ENCODE data around the gene FETUB. TPM values are rescaled to one million over a fixed set of nuclear protein-coding genes. Genes with fewer than 3 reads are reported as not detected.
A peak's percentile ranks its signal among the peaks of the same experiment; 100 is the strongest.

Gene FETUB
- polyA plus RNA-seq: not detected
- long read RNA-seq, donor 1: 0 reads
- long read RNA-seq, donor 2: 0 reads
- long read RNA-seq, donor 3: 0 reads
- long read RNA-seq, donor 4: 0 reads
- long read RNA-seq, donor 5: 0 reads
- long read RNA-seq, donor 6: 0 reads
- long read RNA-seq, donor 7: 0 reads
- long read RNA-seq, donor 8: 0 reads
- long read RNA-seq, donor 9: 0 reads
- long read RNA-seq, donor 10: 0 reads
- long read RNA-seq, donor 11: 0 reads

GRCh38 chr3:186639778-186640472 is at the start of gene FETUB:
FETUB (plus strand) TSS chr3:186640399; CDS start chr3:186640461, 62 bp downstream.
- no peaks in the 10 kb centered on the region for H3K36me3 ChIP-seq (ENCODE audit: control insufficient read depth, insufficient read depth, low read length)
- WGBS (ENCODE audit: insufficient coverage, low lambda C conversion rate): no CpG with 5 or more reads among the region's 1 CpG

GRCh38 chr3:186590580-186591295 is 49.5 kb upstream of the FETUB start:
- H3K36me3 ChIP-seq (ENCODE audit: control insufficient read depth, insufficient read depth, low read length): peaks cover 4% of the 10 kb centered on the region
- DNase-seq: peak in 1 of 2 donors; percentile 81
- no peaks in the 10 kb centered on the region for H3K27me3 ChIP-seq (ENCODE audit: control insufficient read depth, insufficient read depth, low read length)
- no peaks in the 10 kb centered on the region for H3K9me3 ChIP-seq (ENCODE audit: control insufficient read depth, low read depth, low read length)
- peaks cover 56% of the 10 kb centered on the region for H3K4me1 ChIP-seq (ENCODE audit: control insufficient read depth, insufficient read depth, low read length)
- WGBS (ENCODE audit: insufficient coverage, low lambda C conversion rate): 20% methylated on average over 1 of the region's 7 CpGs
- peak overlapping the region; percentile 87 for H3K27ac ChIP-seq (ENCODE audit: low read length)
- no peak overlapping the region for H3K4me3 ChIP-seq (ENCODE audit: low read length)

More at GRCh38 chr3:186639778-186640472, at the start of gene FETUB:
- H3K4me3 ChIP-seq (ENCODE audit: low read length): no peak within 1 kb of the TSS
- no peak for DNase-seq
- no peak within 1 kb of the TSS for H3K27ac ChIP-seq (ENCODE audit: low read length)
- no peaks in the 10 kb centered on the region for H3K4me1 ChIP-seq (ENCODE audit: control insufficient read depth, insufficient read depth, low read length)
- H3K9me3 ChIP-seq (ENCODE audit: control insufficient read depth, low read depth, low read length): no peaks in the 10 kb centered on the region
- no peaks in the 10 kb centered on the region for H3K27me3 ChIP-seq (ENCODE audit: control insufficient read depth, insufficient read depth, low read length)

- H3K9me3 ChIP-seq (ENCODE audit: control insufficient read depth, low read depth, low read length): no peaks in the 10 kb centered on the region
- no CpG with 5 or more reads among the region's 4 CpGs for whole genome bisulfite sequencing (ENCODE audit: insufficient coverage, low lambda C conversion rate)
- H3K4me3 ChIP-seq (ENCODE audit: low read length): no peak overlapping the region
- no peak overlapping the region for H3K27ac ChIP-seq (ENCODE audit: low read length)
- H3K36me3 ChIP-seq (ENCODE audit: control insufficient read depth, insufficient read depth, low read length): no peaks in the 10 kb centered on the region
- no peak for DNase-seq
- peaks cover 56% of the 10 kb centered on the region for H3K4me1 ChIP-seq (ENCODE audit: control insufficient read depth, insufficient read depth, low read length)
- H3K27me3 ChIP-seq (ENCODE audit: control insufficient read depth, insufficient read depth, low read length): no peaks in the 10 kb centered on the region
Observed at GRCh38 chr3:186592682-186593081, 47.5 kb upstream of the FETUB start.

- Histone ChIP-seq H3K36me3 (ENCODE audit: control insufficient read depth, insufficient read depth, low read length) (no peaks in the 10 kb centered on the region), H3K27ac (ENCODE audit: low read length) (peak overlapping the region; percentile 87), H3K4me3 (ENCODE audit: low read length) (no peak overlapping the region), H3K9me3 (ENCODE audit: control insufficient read depth, low read depth, low read length) (no peaks in the 10 kb centered on the region), H3K4me1 (ENCODE audit: control insufficient read depth, insufficient read depth, low read length) (peaks cover 57% of the 10 kb centered on the region), H3K27me3 (ENCODE audit: control insufficient read depth, insufficient read depth, low read length) (no peaks in the 10 kb centered on the region)
- WGBS (ENCODE audit: insufficient coverage, low lambda C conversion rate): no CpG with 5 or more reads among the region's 3 CpGs
- DNase-seq: peak; percentile 82 to 90
Observed at GRCh38 chr3:186593862-186594261, 46.3 kb upstream of the FETUB start.

- H3K9me3 ChIP-seq (ENCODE audit: control insufficient read depth, low read depth, low read length): no peaks in the 10 kb centered on the region
- H3K36me3 ChIP-seq (ENCODE audit: control insufficient read depth, insufficient read depth, low read length): no peaks in the 10 kb centered on the region
- peak in 1 of 2 donors; percentile 41 for DNase-seq
- H3K27ac ChIP-seq (ENCODE audit: low read length): peak overlapping the region; percentile 87
- no peaks in the 10 kb centered on the region for H3K27me3 ChIP-seq (ENCODE audit: control insufficient read depth, insufficient read depth, low read length)
- no peak overlapping the region for H3K4me3 ChIP-seq (ENCODE audit: low read length)
- no CpG with 5 or more reads among the region's 6 CpGs for WGBS (ENCODE audit: insufficient coverage, low lambda C conversion rate)
- peaks cover 57% of the 10 kb centered on the region for H3K4me1 ChIP-seq (ENCODE audit: control insufficient read depth, insufficient read depth, low read length)
Observed at GRCh38 chr3:186594591-186595113, 45.5 kb upstream of the FETUB start.

GRCh38 chr3:186596568-186597287 is 43.5 kb upstream of the FETUB start:
- Histone ChIP-seq H3K4me3 (ENCODE audit: low read length) (no peak overlapping the region), H3K9me3 (ENCODE audit: control insufficient read depth, low read depth, low read length) (no peaks in the 10 kb centered on the region), H3K27ac (ENCODE audit: low read length) (no peak overlapping the region), H3K27me3 (ENCODE audit: control insufficient read depth, insufficient read depth, low read length) (no peaks in the 10 kb centered on the region), H3K4me1 (ENCODE audit: control insufficient read depth, insufficient read depth, low read length) (peaks cover 50% of the 10 kb centered on the region), H3K36me3 (ENCODE audit: control insufficient read depth, insufficient read depth, low read length) (no peaks in the 10 kb centered on the region)
- whole genome bisulfite sequencing (ENCODE audit: insufficient coverage, low lambda C conversion rate): no CpG with 5 or more reads among the region's 17 CpGs
- DNase-seq: no peak

- 80% methylated on average over 1 of the region's 11 CpGs for WGBS (ENCODE audit: insufficient coverage, low lambda C conversion rate)
- peak overlapping the region; percentile 94 for H3K27ac ChIP-seq (ENCODE audit: low read length)
Observed at GRCh38 chr3:186598108-186598784, 42.0 kb upstream of the FETUB start.

GRCh38 chr3:186598794-186599141 is 41.4 kb upstream of the FETUB start:
- H3K27ac ChIP-seq (ENCODE audit: low read length): peak overlapping the region; percentile 94
- H3K27me3 ChIP-seq (ENCODE audit: control insufficient read depth, insufficient read depth, low read length): no peaks in the 10 kb centered on the region
- no peak overlapping the region for H3K4me3 ChIP-seq (ENCODE audit: low read length)
- WGBS (ENCODE audit: insufficient coverage, low lambda C conversion rate): no CpG with 5 or more reads among the region's 4 CpGs
- H3K36me3 ChIP-seq (ENCODE audit: control insufficient read depth, insufficient read depth, low read length): no peaks in the 10 kb centered on the region
- H3K9me3 ChIP-seq (ENCODE audit: control insufficient read depth, low read depth, low read length): no peaks in the 10 kb centered on the region
- peak in 1 of 2 donors; percentile 46 for DNase-seq
- H3K4me1 ChIP-seq (ENCODE audit: control insufficient read depth, insufficient read depth, low read length): peaks cover 44% of the 10 kb centered on the region

More at GRCh38 chr3:186598108-186598784, 42.0 kb upstream of the FETUB start:
- Histone ChIP-seq H3K9me3 (ENCODE audit: control insufficient read depth, low read depth, low read length) (no peaks in the 10 kb centered on the region), H3K4me1 (ENCODE audit: control insufficient read depth, insufficient read depth, low read length) (peaks cover 49% of the 10 kb centered on the region), H3K36me3 (ENCODE audit: control insufficient read depth, insufficient read depth, low read length) (no peaks in the 10 kb centered on the region), H3K27me3 (ENCODE audit: control insufficient read depth, insufficient read depth, low read length) (no peaks in the 10 kb centered on the region), H3K4me3 (ENCODE audit: low read length) (no peak overlapping the region)
- no peak for DNase-seq

GRCh38 chr3:186599142-186599784 is 40.9 kb upstream of the FETUB start:
- peak; percentile 42 to 79 for DNase-seq
- WGBS (ENCODE audit: insufficient coverage, low lambda C conversion rate): 40% methylated on average over 2 of the region's 12 CpGs
- no peak overlapping the region for H3K4me3 ChIP-seq (ENCODE audit: low read length)

More at GRCh38 chr3:186599142-186599784, 40.9 kb upstream of the FETUB start:
- Histone ChIP-seq H3K4me1 (ENCODE audit: control insufficient read depth, insufficient read depth, low read length) (peaks cover 40% of the 10 kb centered on the region), H3K9me3 (ENCODE audit: control insufficient read depth, low read depth, low read length) (no peaks in the 10 kb centered on the region), H3K27me3 (ENCODE audit: control insufficient read depth, insufficient read depth, low read length) (no peaks in the 10 kb centered on the region), H3K27ac (ENCODE audit: low read length) (peak overlapping the region; percentile 94), H3K36me3 (ENCODE audit: control insufficient read depth, insufficient read depth, low read length) (no peaks in the 10 kb centered on the region)

Measured in large intestine (tissue), 12 donors.